Measurements from ENCODE around the gene RBMS1. TPM values are rescaled to one million over a fixed set of nuclear protein-coding genes. Genes with fewer than 3 reads are reported as not detected.
"Not testable (repeated sequence)": the region's sequence is repeated elsewhere in the genome, so short reads cannot be mapped to it uniquely, and the experiment has no call there.

The RBMS1 gene
- total RNA-seq, 1 donor from 2014 or later: 67.5 TPM

GRCh38 chr2:160505256-160505655 is 11.6 kb upstream of the RBMS1 start:
- peak; percentile 84 for DNase-seq (ENCODE audit: low read depth)

- no peak for DNase-seq (ENCODE audit: low read depth)
Measured at GRCh38 chr2:160502478-160502877, 8.9 kb upstream of the RBMS1 start.

- DNase-seq (ENCODE audit: low read depth): no peak
Measured at GRCh38 chr2:160501370-160501769, 7.8 kb upstream of the RBMS1 start.

- no peak for DNase-seq (ENCODE audit: low read depth)
Measured at GRCh38 chr2:160499865-160500264, 6.3 kb upstream of the RBMS1 start.

GRCh38 chr2:160498137-160498536 is 4.5 kb upstream of the RBMS1 start:
- DNase-seq (ENCODE audit: low read depth): no peak

- no peak for DNase-seq (ENCODE audit: low read depth)
Measured at GRCh38 chr2:160494201-160494644, 616 bp upstream of the RBMS1 start.

- DNase-seq (ENCODE audit: low read depth): peak; percentile 84
Measured at GRCh38 chr2:160492401-160493226, 993 bp downstream of the RBMS1 start.

- DNase-seq (ENCODE audit: low read depth): peak; percentile 53
Measured at GRCh38 chr2:160491911-160492371, 1.7 kb downstream of the RBMS1 start.

GRCh38 chr2:160490733-160491685 is 2.6 kb downstream of the RBMS1 start:
- DNase-seq (ENCODE audit: low read depth): no peak

GRCh38 chr2:160489111-160489510 is 4.5 kb downstream of the RBMS1 start:
- no peak for DNase-seq (ENCODE audit: low read depth)

GRCh38 chr2:160488289-160488688 is 5.3 kb downstream of the RBMS1 start:
- DNase-seq (ENCODE audit: low read depth): not testable (repeated sequence)

- DNase-seq (ENCODE audit: low read depth): no peak
Measured at GRCh38 chr2:160486341-160486740, 7.3 kb downstream of the RBMS1 start.

GRCh38 chr2:160484859-160485520 is 8.6 kb downstream of the RBMS1 start:
- DNase-seq (ENCODE audit: low read depth): no peak

GRCh38 chr2:160482673-160483072 is 10.9 kb downstream of the RBMS1 start:
- no peak for DNase-seq (ENCODE audit: low read depth)

GRCh38 chr2:160479269-160479668 is 14.3 kb downstream of the RBMS1 start:
- no peak for DNase-seq (ENCODE audit: low read depth)

GRCh38 chr2:160478660-160479059 is 14.9 kb downstream of the RBMS1 start:
- no peak for DNase-seq (ENCODE audit: low read depth)

GRCh38 chr2:160477032-160477431 is 16.6 kb downstream of the RBMS1 start:
- DNase-seq (ENCODE audit: low read depth): peak; percentile 36

GRCh38 chr2:160474891-160475787 is 18.5 kb downstream of the RBMS1 start:
- no peak for DNase-seq (ENCODE audit: low read depth)

GRCh38 chr2:160474319-160474645 is 19.3 kb downstream of the RBMS1 start:
- no peak for DNase-seq (ENCODE audit: low read depth)

Data from myocyte (in vitro differentiated cells).